Epithelial cell of proximal tubule (primary cell): Measurements from ENCODE around the gene HSPG2. TPM values are rescaled to one million over a fixed set of nuclear protein-coding genes. Genes with fewer than 3 reads are reported as not detected.
"Not testable (repeated sequence)": the region's sequence is repeated elsewhere in the genome, so short reads cannot be mapped to it uniquely, and the experiment has no call there.

Source experiments
- DNase-seq: peaks from one replicate; pipeline ENCODE4 v3.0.0-alpha.2; 2011; ENCODE audit warnings: low read depth
- H3K4me3 ChIP-seq: 2 replicates; pipeline ENCODE4 v1.5.1; 2011; ENCODE audit warnings: low read depth, mild to moderate bottlenecking, low read length
- CTCF ChIP-seq: conservative IDR thresholded peaks from 2 replicates; pipeline ENCODE4 v1.5.1; 2012; ENCODE audit warnings: low read depth, mild to moderate bottlenecking, low read length
- total RNA-seq: library from RNA; depleted of rRNA; stranded (reverse); fragments of >200 nt; gene quantifications from 2 replicates; pipeline ENCODE4 v1.2.3, GENCODE V29; 2015

HSPG2 gene
- total RNA-seq, 1 donor from 2014 or later = 156 TPM

- no peak for TF ChIP-seq CTCF
- no peak for DNase-seq
- no peak overlapping the region for H3K4me3 ChIP-seq
Measured at GRCh38 chr1:21910558-21911204, 26.4 kb downstream of the HSPG2 start.

- TF ChIP-seq CTCF = no peak
- H3K4me3 ChIP-seq = no peak overlapping the region
- DNase-seq = no peak
Measured at GRCh38 chr1:21909787-21910503, 27.2 kb downstream of the HSPG2 start.

- no peak overlapping the region for H3K4me3 ChIP-seq
- TF ChIP-seq CTCF = no peak
- no peak for DNase-seq
Measured at GRCh38 chr1:21909286-21909759, 27.8 kb downstream of the HSPG2 start.

- H3K4me3 ChIP-seq, DNase-seq: not testable (repeated sequence)
Measured at GRCh38 chr1:21907737-21908534, 29.2 kb downstream of the HSPG2 start.

- TF ChIP-seq CTCF = no peak
Measured at GRCh38 chr1:21907079-21907418, 30.1 kb downstream of the HSPG2 start.

GRCh38 chr1:21906173-21907078, 30.7 kb downstream of the HSPG2 start:
- no peak for TF ChIP-seq CTCF
- H3K4me3 ChIP-seq = no peak overlapping the region
- no peak for DNase-seq

More at GRCh38 chr1:21907079-21907418, 30.1 kb downstream of the HSPG2 start:
- DNase-seq = no peak
- H3K4me3 ChIP-seq = no peak overlapping the region
